SK-N-SH (cell line): ENCODE data around the gene SLC2A1. TPM values are rescaled to one million over a fixed set of nuclear protein-coding genes. Genes with fewer than 3 reads are reported as not detected.

ENCODE experiments used
- CTCF ChIA-PET: fragments of 300-600, 350-600 bp; formaldehyde crosslinking; extraction: SDS; loops from one replicate; lab custom pipeline; 2021; lab: Yijun Ruan, JAX
- POLR2A ChIA-PET: fragments of 350-600 bp; sonication (Branson Sonifier 250); formaldehyde crosslinking; extraction: SDS; loops from one replicate; lab custom pipeline; 2020; ENCODE audit warnings: antibody characterized with exemption, inconsistent platforms; lab: Yijun Ruan, JAX
- DNase-seq: peaks from one replicate; pipeline ENCODE4 v3.0.0; 2012
- H2AFZ ChIP-seq: fragments of 200-600 bp; sonication (generic); 2 replicates; pipeline ENCODE4 v1.8.1; 2016; ENCODE audit warnings: antibody characterized with exemption, mild to moderate bottlenecking, low read depth
- H3F3A ChIP-seq: fragments of 200-600 bp; sonication (generic); replicated peaks from 2 replicates; pipeline ENCODE3; 2016; ENCODE audit warnings: antibody characterized with exemption, mild to moderate bottlenecking; ENCODE audit not compliant: insufficient read depth
- H3K27ac ChIP-seq, 2 experiments: fragments of 200-500 bp in 1 of 2; fragments of 200-600 bp in 1 of 2; sonication (Bioruptor generic) in 1 of 2; sonication (generic), shearing (Covaris generic) in 1 of 2; 2 replicates each; pipeline versions ENCODE4 v1.5.1 to v1.6.1; 2014 to 2016; ENCODE audit warnings: low read depth in 2 of 2, inconsistent platforms in 1 of 2, low read length in 1 of 2, mild to moderate bottlenecking in 1 of 2, mixed read lengths in 1 of 2
- H3K27me3 ChIP-seq: fragments of 200-600 bp; sonication (generic), shearing (Covaris generic); 2 replicates; pipeline ENCODE4 v1.6.1; 2016; ENCODE audit warnings: mixed run types; ENCODE audit not compliant: insufficient read depth
- H3K36me3 ChIP-seq, 2 experiments: fragments of 200-500 bp in 1 of 2; fragments of 200-600 bp in 1 of 2; sonication (Bioruptor generic) in 1 of 2; sonication (generic) in 1 of 2; replicated peaks in 1 of 2; 2 replicates each; pipeline versions ENCODE3 to v1.5.1; 2014 to 2016; ENCODE audit warnings: low read length in 1 of 2, mild to moderate bottlenecking in 1 of 2; ENCODE audit not compliant: insufficient read depth in 2 of 2, control insufficient read depth in 1 of 2
- H3K4me1 ChIP-seq, 2 experiments: fragments of 200-500 bp in 1 of 2; fragments of 200-600 bp in 1 of 2; sonication (Bioruptor generic) in 1 of 2; sonication (generic), shearing (Covaris generic) in 1 of 2; 2 replicates each; pipeline versions ENCODE4 v1.5.1 to v1.6.1; 2014 to 2016; ENCODE audit warnings: low read depth in 1 of 2, low read length in 1 of 2, mixed run types in 1 of 2; ENCODE audit not compliant: insufficient read depth in 2 of 2, control insufficient read depth in 1 of 2
- H3K4me2 ChIP-seq: fragments of 200-600 bp; sonication (generic), shearing (Covaris generic); 2 replicates; pipeline ENCODE4 v1.6.1; 2017; ENCODE audit warnings: mixed run types
- H3K4me3 ChIP-seq, 2 experiments: fragments of 200-500 bp in 1 of 2; fragments of 200-600 bp in 1 of 2; sonication (Bioruptor generic) in 1 of 2; sonication (generic), shearing (Covaris generic) in 1 of 2; 2 replicates each; pipeline versions ENCODE4 v1.5.1 to v1.8.1; 2014 to 2016; ENCODE audit warnings: low read depth in 2 of 2, inconsistent platforms in 1 of 2, low read length in 1 of 2, mild to moderate bottlenecking in 1 of 2, mixed read lengths in 1 of 2, moderate library complexity in 1 of 2
- H3K79me2 ChIP-seq: fragments of 200-600 bp; sonication (generic); 2 replicates; pipeline ENCODE4 v1.8.1; 2017; ENCODE audit warnings: mild to moderate bottlenecking; ENCODE audit not compliant: insufficient read depth
- H3K9ac ChIP-seq: fragments of 200-600 bp; sonication (generic); 2 replicates; pipeline ENCODE4 v1.6.1; 2017; ENCODE audit warnings: mixed run types
- H3K9me2 ChIP-seq: fragments of 200-600 bp; sonication (generic); 2 replicates; pipeline ENCODE4 v1.6.1; 2017; ENCODE audit warnings: mixed run types
- H3K9me3 ChIP-seq: fragments of 200-600 bp; sonication (generic); 2 replicates; pipeline ENCODE4 v1.6.1; 2017; ENCODE audit warnings: mixed run types, mild to moderate bottlenecking, moderate library complexity
- H4K20me1 ChIP-seq: fragments of 200-600 bp; sonication (generic); 2 replicates; pipeline ENCODE4 v1.6.1; 2017; ENCODE audit warnings: mild to moderate bottlenecking, mixed run types; ENCODE audit not compliant: insufficient read depth
- CHD2 ChIP-seq: fragments of 150-350 bp; IDR thresholded peaks from 2 replicates; pipeline ENCODE4 v1.6.1; 2018; ENCODE audit warnings: low read length; ENCODE audit not compliant: partially characterized antibody
- EZH2phosphoT487 ChIP-seq: fragments of 200-600 bp; sonication (generic); IDR thresholded peaks from 2 replicates; pipeline ENCODE4 v1.6.1; 2017; ENCODE audit warnings: low read depth, mixed run types, mild to moderate bottlenecking, antibody characterized with exemption, moderate library complexity, borderline replicate concordance
- FOXJ3 ChIP-seq: sonication (generic); formaldehyde crosslinking; IDR thresholded peaks from 2 replicates; pipeline ENCODE4 v1.5.1; 2020; ENCODE audit warnings: mild to moderate bottlenecking, missing genetic modification reagents
- JUND ChIP-seq: IDR thresholded peaks from 2 replicates; pipeline ENCODE4 v1.4.0; 2012
- NFIC ChIP-seq: IDR thresholded peaks from 2 replicates; pipeline ENCODE4 v1.4.0; 2012; ENCODE audit warnings: borderline replicate concordance
- NRF1 ChIP-seq: IDR thresholded peaks from 2 replicates; pipeline ENCODE4 v1.6.1; 2012; ENCODE audit warnings: low read depth, mild to moderate bottlenecking, low read length
- WGBS: methylation state at CpG from one replicate; pipeline ENCODE4 v1.1.6; 2017; ENCODE audit warnings: low lambda C conversion rate; 5-methylcytosine and 5-hydroxymethylcytosine counted together
- polyA plus RNA-seq, 3 experiments: library from polyadenylated mRNA; depleted of rRNA; stranded (reverse); fragments of >200 nt; gene quantifications; 2 replicates each; pipeline ENCODE4 v1.2.3, GENCODE V29; 2012
- TF ChIP-seq, protein P1 (sequence below): fragments of 200-600 bp; sonication (generic); IDR thresholded peaks from 2 replicates; pipeline ENCODE4 v1.6.1; 2017; ENCODE audit warnings: antibody characterized with exemption, mild to moderate bottlenecking, moderate library complexity
- TF ChIP-seq, protein P2 (sequence below): IDR thresholded peaks from 2 replicates; pipeline ENCODE4 v1.4.0; 2012; ENCODE audit warnings: low read depth, borderline replicate concordance
- TF ChIP-seq, protein P3 (sequence below): IDR thresholded peaks from 2 replicates; pipeline ENCODE4 v1.4.0; 2012; ENCODE audit warnings: low read depth, borderline replicate concordance

The SLC2A1 gene
- polyA plus RNA-seq, 1 of the 3 experiments (the other 2 are of a cell fraction), result 63.8 TPM

DNA sequence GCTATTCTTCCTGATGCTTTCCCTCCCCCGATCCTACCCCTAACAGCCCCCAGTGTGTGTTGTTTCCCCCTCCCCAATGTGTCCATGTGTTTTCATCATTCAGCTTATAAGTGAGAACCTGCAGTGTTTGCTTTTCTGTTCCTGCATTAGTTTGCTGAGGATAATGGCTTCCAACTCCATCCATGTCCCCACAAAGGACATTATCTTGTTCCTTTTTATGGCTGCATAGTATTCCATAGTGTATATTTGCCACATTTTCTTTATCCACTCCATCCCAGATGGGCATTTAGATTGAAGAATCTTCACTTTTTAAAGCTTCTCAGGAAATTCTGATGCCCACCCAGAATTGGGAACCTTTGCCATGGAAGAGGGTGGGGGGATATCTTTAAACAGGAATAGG, 19.0 kb upstream of the SLC2A1 start:
- POLR2A ChIA-PET, result no interaction called here
- Histone ChIP-seq H3K4me1 (peaks cover 3 to 41% of the 10 kb centered on the region in 2 experiments; a peak in 3 of 4 replicates), H3K9ac (no peak overlapping the region), H3K79me2 (no peaks in the 10 kb centered on the region), H4K20me1 (no peaks in the 10 kb centered on the region), H3K36me3 (no peaks in the 10 kb centered on the region), H3K9me3 (no peaks in the 10 kb centered on the region), H3K4me3 (no peak overlapping the region), H3K9me2 (no peaks in the 10 kb centered on the region), H3F3A (no peaks in the 10 kb centered on the region), H3K27ac (no peak overlapping the region), H3K27me3 (no peaks in the 10 kb centered on the region), H2AFZ (no peak overlapping the region), H3K4me2 (no peak overlapping the region)
- WGBS, result 68% methylated on average over 1 of the region's 1 CpG
- TF ChIP-seq CHD2 (no peak), NRF1 (no peak), FOXJ3 (CRISPR knock-in tag) (no peak), EZH2phosphoT487 (no peak), JUND (no peak), NFIC (no peak)
- TF ChIP-seq, protein P1, sequence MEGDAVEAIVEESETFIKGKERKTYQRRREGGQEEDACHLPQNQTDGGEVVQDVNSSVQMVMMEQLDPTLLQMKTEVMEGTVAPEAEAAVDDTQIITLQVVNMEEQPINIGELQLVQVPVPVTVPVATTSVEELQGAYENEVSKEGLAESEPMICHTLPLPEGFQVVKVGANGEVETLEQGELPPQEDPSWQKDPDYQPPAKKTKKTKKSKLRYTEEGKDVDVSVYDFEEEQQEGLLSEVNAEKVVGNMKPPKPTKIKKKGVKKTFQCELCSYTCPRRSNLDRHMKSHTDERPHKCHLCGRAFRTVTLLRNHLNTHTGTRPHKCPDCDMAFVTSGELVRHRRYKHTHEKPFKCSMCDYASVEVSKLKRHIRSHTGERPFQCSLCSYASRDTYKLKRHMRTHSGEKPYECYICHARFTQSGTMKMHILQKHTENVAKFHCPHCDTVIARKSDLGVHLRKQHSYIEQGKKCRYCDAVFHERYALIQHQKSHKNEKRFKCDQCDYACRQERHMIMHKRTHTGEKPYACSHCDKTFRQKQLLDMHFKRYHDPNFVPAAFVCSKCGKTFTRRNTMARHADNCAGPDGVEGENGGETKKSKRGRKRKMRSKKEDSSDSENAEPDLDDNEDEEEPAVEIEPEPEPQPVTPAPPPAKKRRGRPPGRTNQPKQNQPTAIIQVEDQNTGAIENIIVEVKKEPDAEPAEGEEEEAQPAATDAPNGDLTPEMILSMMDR, result no peak
- no peak for DNase-seq
- CTCF ChIA-PET, result interaction anchor here (1.1 to 2.0 kb wide), 3 partner anchors 54 to 200 kb away, joined by 4 to 11 read pairs (median 4); no protein-coding TSS in a partner anchor

DNA sequence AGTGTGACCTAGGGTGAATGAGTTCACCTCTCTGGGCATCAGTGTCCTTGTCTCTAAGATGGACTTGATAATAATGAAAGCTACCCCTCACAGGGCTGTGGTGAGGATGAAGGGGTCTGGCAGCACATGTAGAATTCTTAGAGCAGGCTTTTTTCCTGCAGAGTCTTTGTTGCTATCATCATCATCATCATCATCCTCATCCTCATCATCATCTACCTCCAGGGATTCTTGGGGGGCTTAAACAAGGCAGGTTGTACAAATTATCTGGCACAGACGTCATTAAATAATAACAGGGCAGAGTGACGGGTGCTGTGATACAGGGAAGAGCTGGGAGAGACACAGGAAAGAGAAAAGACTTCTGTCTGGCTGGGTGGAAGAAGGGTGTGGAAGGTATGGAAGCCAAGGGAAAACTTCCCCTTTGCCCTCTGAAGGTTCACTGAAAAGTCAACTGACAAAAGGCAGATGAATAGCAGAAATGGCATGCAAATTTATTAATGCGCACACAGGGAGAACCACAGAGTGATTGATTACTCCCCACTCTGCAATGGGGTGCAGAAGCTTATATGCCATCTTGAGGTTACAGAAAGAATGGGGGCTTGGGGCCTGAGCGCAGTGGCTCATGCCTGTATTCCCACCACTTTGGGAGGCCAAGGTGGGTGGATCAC, 17.0 kb upstream of the SLC2A1 start:
- H3K36me3 ChIP-seq, result no peaks in the 10 kb centered on the region
- TF ChIP-seq, protein P2, sequence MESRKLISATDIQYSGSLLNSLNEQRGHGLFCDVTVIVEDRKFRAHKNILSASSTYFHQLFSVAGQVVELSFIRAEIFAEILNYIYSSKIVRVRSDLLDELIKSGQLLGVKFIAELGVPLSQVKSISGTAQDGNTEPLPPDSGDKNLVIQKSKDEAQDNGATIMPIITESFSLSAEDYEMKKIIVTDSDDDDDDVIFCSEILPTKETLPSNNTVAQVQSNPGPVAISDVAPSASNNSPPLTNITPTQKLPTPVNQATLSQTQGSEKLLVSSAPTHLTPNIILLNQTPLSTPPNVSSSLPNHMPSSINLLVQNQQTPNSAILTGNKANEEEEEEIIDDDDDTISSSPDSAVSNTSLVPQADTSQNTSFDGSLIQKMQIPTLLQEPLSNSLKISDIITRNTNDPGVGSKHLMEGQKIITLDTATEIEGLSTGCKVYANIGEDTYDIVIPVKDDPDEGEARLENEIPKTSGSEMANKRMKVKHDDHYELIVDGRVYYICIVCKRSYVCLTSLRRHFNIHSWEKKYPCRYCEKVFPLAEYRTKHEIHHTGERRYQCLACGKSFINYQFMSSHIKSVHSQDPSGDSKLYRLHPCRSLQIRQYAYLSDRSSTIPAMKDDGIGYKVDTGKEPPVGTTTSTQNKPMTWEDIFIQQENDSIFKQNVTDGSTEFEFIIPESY, result no peak
- TF ChIP-seq, protein P1, result no peak
- TF ChIP-seq, protein P3, sequence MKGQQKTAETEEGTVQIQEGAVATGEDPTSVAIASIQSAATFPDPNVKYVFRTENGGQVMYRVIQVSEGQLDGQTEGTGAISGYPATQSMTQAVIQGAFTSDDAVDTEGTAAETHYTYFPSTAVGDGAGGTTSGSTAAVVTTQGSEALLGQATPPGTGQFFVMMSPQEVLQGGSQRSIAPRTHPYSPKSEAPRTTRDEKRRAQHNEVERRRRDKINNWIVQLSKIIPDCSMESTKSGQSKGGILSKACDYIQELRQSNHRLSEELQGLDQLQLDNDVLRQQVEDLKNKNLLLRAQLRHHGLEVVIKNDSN, result no peak
- H3K27me3 ChIP-seq, result no peaks in the 10 kb centered on the region
- H3K4me2 ChIP-seq, result no peak overlapping the region
- H3K4me1 ChIP-seq, result peaks cover 3 to 22% of the 10 kb centered on the region in 2 experiments; a peak in 3 of 4 replicates
- no peak overlapping the region for H3K9ac ChIP-seq
- H3K79me2 ChIP-seq, result no peaks in the 10 kb centered on the region
- no peak overlapping the region for H3K4me3 ChIP-seq
- no peaks in the 10 kb centered on the region for H3K9me3 ChIP-seq
- ChIA-PET CTCF (interaction anchor here (1.0 to 3.1 kb wide), 6 partner anchors 8 to 98 kb away, joined by 3 to 11 read pairs (median 7); no protein-coding TSS in a partner anchor), POLR2A (interaction anchor here (2.0 to 2.1 kb wide), 2 partner anchors 8 to 30 kb away, joined by 7 to 9 read pairs; no protein-coding TSS in a partner anchor)
- no peak overlapping the region for H3K27ac ChIP-seq
- DNase-seq, result no peak
- no peaks in the 10 kb centered on the region for H4K20me1 ChIP-seq
- WGBS, result 82% methylated on average over 4 of the region's 4 CpGs
- peaks cover 6% of the 10 kb centered on the region for H3F3A ChIP-seq
- H3K9me2 ChIP-seq, result no peaks in the 10 kb centered on the region
- H2AFZ ChIP-seq, result no peak overlapping the region
